ENCODE results near the gene ZNF106. TPM values are rescaled to one million over a fixed set of nuclear protein-coding genes. Genes with fewer than 3 reads are reported as not detected.

The ZNF106 gene
- total RNA-seq, 1 experiment from 2014 or later = 22.6 TPM

- Histone ChIP-seq H3K9me3 (no peaks in the 10 kb centered on the region), H3K36me3 (peaks cover 5% of the 10 kb centered on the region), H3K4me3 (no peak overlapping the region), H3K27me3 (no peaks in the 10 kb centered on the region)
- DNase-seq = no peak
Measured at GRCh38 chr15:42493679-42494078, 2.7 kb upstream of the ZNF106 start.

GRCh38 chr15:42491539-42492225 is 741 bp upstream of the ZNF106 start:
- H3K4me3 ChIP-seq = peak overlapping the region; percentile 78
- DNase-seq = no peak
- H3K27me3 ChIP-seq = no peaks in the 10 kb centered on the region
- H3K36me3 ChIP-seq = peaks cover 5% of the 10 kb centered on the region
- H3K9me3 ChIP-seq = no peaks in the 10 kb centered on the region

GRCh38 chr15:42490291-42490670 is 660 bp downstream of the ZNF106 start:
- no peaks in the 10 kb centered on the region for H3K27me3 ChIP-seq
- DNase-seq = no peak
- H3K9me3 ChIP-seq = no peaks in the 10 kb centered on the region
- H3K4me3 ChIP-seq = peak overlapping the region; percentile 78
- H3K36me3 ChIP-seq = peaks cover 7% of the 10 kb centered on the region

- DNase-seq = no peak
- H3K36me3 ChIP-seq = peaks cover 3% of the 10 kb centered on the region; the same call in 1 of the 2 replicates
- H3K4me3 ChIP-seq = no peak overlapping the region
- H3K27me3 ChIP-seq = no peaks in the 10 kb centered on the region
- H3K9me3 ChIP-seq = no peaks in the 10 kb centered on the region
Measured at GRCh38 chr15:42483677-42484076, 7.3 kb downstream of the ZNF106 start.

GRCh38 chr15:42482701-42483100 is 8.2 kb downstream of the ZNF106 start:
- H3K9me3 ChIP-seq = no peaks in the 10 kb centered on the region
- H3K4me3 ChIP-seq = no peak overlapping the region
- DNase-seq = no peak

GRCh38 chr15:42474827-42475226 is 16.1 kb downstream of the ZNF106 start:
- Histone ChIP-seq H3K4me3 (no peak overlapping the region), H3K27me3 (no peaks in the 10 kb centered on the region), H3K36me3 (peaks cover 13% of the 10 kb centered on the region), H3K9me3 (no peaks in the 10 kb centered on the region)
- no peak for DNase-seq

More at GRCh38 chr15:42482701-42483100, 8.2 kb downstream of the ZNF106 start:
- Histone ChIP-seq H3K27me3 (no peaks in the 10 kb centered on the region), H3K36me3 (peaks cover 3% of the 10 kb centered on the region; the same call in 1 of the 2 replicates)

- H3K4me3 ChIP-seq = no peak overlapping the region
- H3K36me3 ChIP-seq = peaks cover 29% of the 10 kb centered on the region
Measured at GRCh38 chr15:42471002-42471401, 19.9 kb downstream of the ZNF106 start.

GRCh38 chr15:42465520-42466259 is 25.3 kb downstream of the ZNF106 start:
- Histone ChIP-seq H3K9me3 (no peaks in the 10 kb centered on the region), H3K4me3 (no peak overlapping the region), H3K36me3 (peaks cover 42% of the 10 kb centered on the region), H3K27me3 (no peaks in the 10 kb centered on the region)
- DNase-seq = no peak

More at GRCh38 chr15:42471002-42471401, 19.9 kb downstream of the ZNF106 start:
- Histone ChIP-seq H3K27me3 (no peaks in the 10 kb centered on the region), H3K9me3 (no peaks in the 10 kb centered on the region)
- no peak for DNase-seq

GRCh38 chr15:42461261-42461660 is 29.7 kb downstream of the ZNF106 start:
- Histone ChIP-seq H3K36me3 (peaks cover 29% of the 10 kb centered on the region), H3K4me3 (no peak overlapping the region), H3K27me3 (no peaks in the 10 kb centered on the region), H3K9me3 (no peaks in the 10 kb centered on the region)
- no peak for DNase-seq

- no peaks in the 10 kb centered on the region for H3K9me3 ChIP-seq
- H3K36me3 ChIP-seq = peaks cover 9% of the 10 kb centered on the region
- DNase-seq = peak; percentile 86
- H3K27me3 ChIP-seq = no peaks in the 10 kb centered on the region
- peak overlapping the region; percentile 27 for H3K4me3 ChIP-seq
Measured at GRCh38 chr15:42457445-42458442, 33.2 kb downstream of the ZNF106 start.

- Histone ChIP-seq H3K36me3 (peaks cover 9% of the 10 kb centered on the region), H3K9me3 (no peaks in the 10 kb centered on the region), H3K27me3 (no peaks in the 10 kb centered on the region), H3K4me3 (peak overlapping the region; percentile 27)
- no peak for DNase-seq
Measured at GRCh38 chr15:42456971-42457370, 34.0 kb downstream of the ZNF106 start.

GRCh38 chr15:42456531-42456930 is 34.4 kb downstream of the ZNF106 start:
- Histone ChIP-seq H3K27me3 (no peaks in the 10 kb centered on the region), H3K4me3 (peak overlapping the region; percentile 27), H3K36me3 (peaks cover 9% of the 10 kb centered on the region), H3K9me3 (no peaks in the 10 kb centered on the region)
- no peak for DNase-seq

- no peaks in the 10 kb centered on the region for H3K27me3 ChIP-seq
- H3K4me3 ChIP-seq = no peak overlapping the region
- peaks cover 32% of the 10 kb centered on the region for H3K36me3 ChIP-seq
- H3K9me3 ChIP-seq = no peaks in the 10 kb centered on the region
- DNase-seq = no peak
Measured at GRCh38 chr15:42453826-42454225, 37.1 kb downstream of the ZNF106 start.

GRCh38 chr15:42450425-42450790 is 40.5 kb downstream of the ZNF106 start:
- no peaks in the 10 kb centered on the region for H3K9me3 ChIP-seq
- no peak overlapping the region for H3K4me3 ChIP-seq
- H3K36me3 ChIP-seq = peaks cover 54% of the 10 kb centered on the region
- DNase-seq = no peak
- no peaks in the 10 kb centered on the region for H3K27me3 ChIP-seq

- H3K9me3 ChIP-seq = no peaks in the 10 kb centered on the region
- H3K4me3 ChIP-seq = no peak overlapping the region
- DNase-seq = no peak
- H3K36me3 ChIP-seq = peaks cover 59% of the 10 kb centered on the region
- H3K27me3 ChIP-seq = no peaks in the 10 kb centered on the region
Measured at GRCh38 chr15:42449770-42450424, 41.0 kb downstream of the ZNF106 start.

- H3K36me3 ChIP-seq = peaks cover 63% of the 10 kb centered on the region
- H3K27me3 ChIP-seq = no peaks in the 10 kb centered on the region
- no peak for DNase-seq
- no peaks in the 10 kb centered on the region for H3K9me3 ChIP-seq
- H3K4me3 ChIP-seq = no peak overlapping the region
Measured at GRCh38 chr15:42448281-42448680, 42.7 kb downstream of the ZNF106 start.
